GM12878 (cell line): Measurements from ENCODE around the gene ALB. TPM values are rescaled to one million over a fixed set of nuclear protein-coding genes. Genes with fewer than 3 reads are reported as not detected.

Experiments
- ATAC-seq: fragments of 200-7000 bp; cut with Tn5 transposase; 3 replicates; pipeline ENCODE4 v1.9.1; 2020; ENCODE audit warnings: mild to moderate bottlenecking, moderate library complexity
- BruUV-seq: library from RNA; stranded (reverse); fragments of 400-500 nt; replicated peaks from 2 replicates; lab custom pipeline; 2021; lab: Mats Ljungman, UMichigan
- CTCF ChIA-PET: fragments of 300-600 bp; sonication (Branson Sonifier 250); formaldehyde crosslinking; extraction: SDS; loops from one replicate; lab custom pipeline; 2021; ENCODE audit warnings: inconsistent platforms; lab: Yijun Ruan, JAX
- POLR2A ChIA-PET: fragments of 350-600 bp; formaldehyde crosslinking; extraction: SDS; loops from one replicate; lab custom pipeline; 2021; ENCODE audit warnings: inconsistent platforms; lab: Charles Lee
- RAD21 ChIA-PET: fragments of 300-600 bp; sonication (Branson Sonifier 250); formaldehyde crosslinking; loops from one replicate; lab custom pipeline; 2023; ENCODE audit warnings: antibody characterized with exemption; ENCODE audit not compliant: unreplicated experiment; lab: Charles Lee
- SMC1A ChIA-PET: fragments of 300-600 bp; sonication (Branson Sonifier 250); formaldehyde crosslinking; loops from one replicate; lab custom pipeline; 2023; ENCODE audit not compliant: unreplicated experiment, uncharacterized antibody; lab: Charles Lee
- DNase-seq: peaks from one replicate; pipeline ENCODE4 v3.0.0-alpha.2; 2011; ENCODE audit warnings: low read depth, low spot score
- FAIRE-seq: peaks from 3 replicates; lab custom pipeline; 2011; peaks lifted over from hg19 to GRCh38; lab: Jason Lieb, UNC
- H2AFZ ChIP-seq: 2 replicates; pipeline ENCODE4 v1.6.0; 2011; ENCODE audit warnings: low read depth, low read length, control low read depth; ENCODE audit not compliant: control insufficient read depth
- H3K27ac ChIP-seq: 2 replicates; pipeline ENCODE4 v1.5.1; 2011; ENCODE audit warnings: control low read depth; ENCODE audit not compliant: control insufficient read depth, insufficient read depth
- H3K27me3 ChIP-seq, 2 experiments: replicated peaks in 1 of 2; 2 replicates each; pipeline versions ENCODE4 v1.6.0 to v1.6.1; 2011; ENCODE audit warnings: low read length in 1 of 2; ENCODE audit not compliant: control insufficient read depth in 2 of 2, insufficient read depth in 2 of 2
- H3K36me3 ChIP-seq, 2 experiments: 2 replicates each; pipeline ENCODE4 v1.5.1; 2011; ENCODE audit warnings: low read length in 1 of 2; ENCODE audit not compliant: control insufficient read depth in 2 of 2, insufficient read depth in 2 of 2
- H3K4me1 ChIP-seq: 2 replicates; pipeline ENCODE4 v1.6.1; 2011; ENCODE audit warnings: mild to moderate bottlenecking, low read length, moderate library complexity, mixed read lengths; ENCODE audit not compliant: control insufficient read depth, insufficient read depth
- H3K4me2 ChIP-seq: 2 replicates; pipeline ENCODE4 v1.6.0; 2011; ENCODE audit warnings: control low read depth; ENCODE audit not compliant: control insufficient read depth, insufficient read depth
- H3K4me3 ChIP-seq: fragments of 200-600 bp; sonication (generic); 2 replicates; pipeline ENCODE4 v1.5.1; 2016
- H3K79me2 ChIP-seq: 2 replicates; pipeline ENCODE4 v1.6.0; 2011; ENCODE audit warnings: low read length; ENCODE audit not compliant: control insufficient read depth, insufficient read depth
- H3K9ac ChIP-seq: 2 replicates; pipeline ENCODE4 v1.8.0; 2011; ENCODE audit warnings: low read length, control low read depth, mixed read lengths; ENCODE audit not compliant: control insufficient read depth, insufficient read depth
- H3K9me3 ChIP-seq: replicated peaks from 3 replicates; pipeline ENCODE4 v1.5.1; 2011; ENCODE audit warnings: mild to moderate bottlenecking, low read length; ENCODE audit not compliant: control insufficient read depth, insufficient read depth
- H4K20me1 ChIP-seq: 2 replicates; pipeline ENCODE4 v1.6.0; 2011; ENCODE audit not compliant: control insufficient read depth, insufficient read depth
- BCL11A ChIP-seq: IDR thresholded peaks from 2 replicates; pipeline ENCODE4 v1.6.1; 2011; ENCODE audit warnings: low read depth, low read length
- CEBPB ChIP-seq, 2 experiments: fragments of 150-350 bp in 1 of 2; IDR thresholded peaks; 2 replicates each; pipeline ENCODE4 v1.6.1; 2012 to 2014; ENCODE audit warnings: low read depth in 2 of 2, low read length in 2 of 2, borderline replicate concordance in 1 of 2, inconsistent platforms in 1 of 2
- EP300 ChIP-seq, 2 experiments: fragments of 150-350 bp in 1 of 2; IDR thresholded peaks; 2 replicates each; pipeline ENCODE4 v1.6.1; 2011 to 2012; ENCODE audit warnings: low read depth in 2 of 2, low read length in 2 of 2, borderline replicate concordance in 1 of 2, improper control_type of control experiment in 1 of 2, inconsistent platforms in 1 of 2; ENCODE audit not compliant: control insufficient read depth in 1 of 2
- FOXM1 ChIP-seq: IDR thresholded peaks from 2 replicates; pipeline ENCODE4 v1.6.1; 2012; ENCODE audit warnings: low read depth, mild to moderate bottlenecking, inconsistent platforms, low read length, moderate library complexity
- KDM1A ChIP-seq: fragments of 200-600 bp; sonication (generic); IDR thresholded peaks from 2 replicates; pipeline ENCODE4 v1.6.1; 2016; ENCODE audit warnings: borderline replicate concordance
- KLF5 ChIP-seq: fragments of 450-650 bp; IDR thresholded peaks from 2 replicates; pipeline ENCODE4 v1.6.1; 2014; ENCODE audit warnings: mild to moderate bottlenecking; ENCODE audit not compliant: partially characterized antibody
- MTA2 ChIP-seq: fragments of 450-650 bp; IDR thresholded peaks from 2 replicates; pipeline ENCODE4 v1.6.1; 2016; ENCODE audit warnings: low read depth, mild to moderate bottlenecking, moderate library complexity
- MXI1 ChIP-seq: fragments of 150-350 bp; IDR thresholded peaks from 2 replicates; pipeline ENCODE4 v1.6.1; 2011; ENCODE audit warnings: low read depth, mild to moderate bottlenecking, inconsistent platforms, low read length, improper control_type of control experiment
- PAX5 ChIP-seq: IDR thresholded peaks from 2 replicates; pipeline ENCODE4 v1.6.1; 2011; ENCODE audit warnings: low read depth, low read length, borderline replicate concordance
- SIN3A ChIP-seq: IDR thresholded peaks from 2 replicates; pipeline ENCODE4 v1.6.1; 2012; ENCODE audit warnings: low read depth, low read length, improper control_type of control experiment
- SMAD1 ChIP-seq: fragments of 450-650 bp; IDR thresholded peaks from 2 replicates; pipeline ENCODE4 v1.6.1; 2018; ENCODE audit warnings: mild to moderate bottlenecking, low read depth; ENCODE audit not compliant: partially characterized antibody
- SMARCA5 ChIP-seq: fragments of 450-650 bp; IDR thresholded peaks from 2 replicates; pipeline ENCODE4 v1.6.1; 2017; ENCODE audit warnings: mild to moderate bottlenecking
- in situ Hi-C: fragments of 300-500 bp; cut with MboI; formaldehyde crosslinking; loops from 9 replicates; pipeline ENCODE4 v1.14.3; 2018; ENCODE audit warnings: mixed read lengths
- intact Hi-C: fragments of 100-400 bp; cut with micrococcal nuclease; formaldehyde crosslinking; loops from one replicate; pipeline ENCODE4 v1.14.2; 2022; ENCODE audit not compliant: unreplicated experiment
- polyA plus RNA-seq, 11 experiments: library from polyadenylated mRNA; depleted of rRNA in 4 of 11; unstranded in 6 of 11; stranded (reverse) in 5 of 11; fragments of >200 nt; fragmentation: Nextera tagmentation in 4 of 11; fragmentation: Illumina TruSeq in 1 of 11; extraction: Ambion mirVana in 4 of 11; extraction: Trizol in 1 of 11; gene quantifications; 1 replicate in 1 of 11; 2 replicates in 10 of 11; pipeline versions ENCODE4 v1.2.1 to v1.2.3, GENCODE V29; 2011 to 2016; ENCODE audit warnings: inconsistent platforms in 2 of 11, missing spikeins in 2 of 11, low read depth in 1 of 11
- total RNA-seq, 4 experiments: library from RNA; depleted of rRNA in 3 of 4; stranded (reverse); fragments of >200 nt in 3 of 4; fragmentation: Illumina TruSeq in 1 of 4; extraction: Trizol in 1 of 4; gene quantifications; 2 replicates each; pipeline versions ENCODE4 v1.2.1 to v1.2.3, GENCODE V29; 2013 to 2021

The ALB gene
- total and polyA plus RNA-seq, 10 of the 15 experiments (the other 5 are each of a cell fraction or from before 2014, with no cell fraction given): 0.05 to 29.0 TPM; not detected in 8

- Histone ChIP-seq H3K4me2 (no peak overlapping the region), H3K4me1 (no peaks in the 10 kb centered on the region), H4K20me1 (no peaks in the 10 kb centered on the region), H3K79me2 (no peaks in the 10 kb centered on the region), H3K27me3 (no peaks in the 10 kb centered on the region), H3K27ac (no peak overlapping the region), H3K36me3 (no peaks in the 10 kb centered on the region), H3K9ac (no peak overlapping the region), H3K4me3 (no peak overlapping the region), H3K9me3 (no peaks in the 10 kb centered on the region), H2AFZ (no peak overlapping the region)
- no peak for TF ChIP-seq SMAD1
- no peak for TF ChIP-seq KLF5
- no peak for TF ChIP-seq FOXM1
- no peak for TF ChIP-seq SMARCA5
- no peak for TF ChIP-seq EP300 (IDR thresholded peaks at IDR 0.05; ENCODE audit: borderline replicate concordance in 1 of 2, control insufficient read depth in 1 of 2, low read depth in 2 of 2, low read length in 2 of 2)
- no peak for TF ChIP-seq SIN3A
- TF ChIP-seq PAX5: no peak
- TF ChIP-seq BCL11A: no peak
- TF ChIP-seq KDM1A: no peak
- TF ChIP-seq MTA2: no peak
- no peak for TF ChIP-seq MXI1
- no peak for TF ChIP-seq CEBPB (IDR thresholded peaks at IDR 0.05; ENCODE audit: borderline replicate concordance in 1 of 2, low read depth in 2 of 2, low read length in 2 of 2)
- intact Hi-C loops: no loop called here
- no TSS peak for BruUV-seq
- ChIA-PET SMC1A (interaction anchor here (0.6 kb wide), 1 partner anchor 9 kb away, joined by 4 read pairs; no protein-coding TSS in a partner anchor), POLR2A (no interaction called here), RAD21 (no interaction called here), CTCF (interaction anchor here (3.0 kb wide), 1 partner anchor 23 kb away, joined by 11 read pairs; no protein-coding TSS in a partner anchor)
- DNase-seq: no peak
- no peak for ATAC-seq
- in situ Hi-C loops: no loop called here
- FAIRE-seq: no peak
Measured at GRCh38 chr4:73423184-73423583, 19.1 kb downstream of the ALB start.
